ENCODE measurements around the gene LRRC8D.

LRRC8D gene

GRCh38 chr1:89962024-89962741 lies 141.4 kb downstream of the LRRC8D start:
- H3K4me3 ChIP-seq (replicated peaks; ENCODE audit: low read depth, low read length): no peak overlapping the region
- no peak for TF ChIP-seq CTCF (IDR thresholded peaks at IDR 0.05; ENCODE audit: insufficient read depth, low read length, poor library complexity, severe bottlenecking)
- H3K36me3 ChIP-seq (ENCODE audit: control insufficient read depth, insufficient read depth, low read length): no peaks in the 10 kb centered on the region
- no peaks in the 10 kb centered on the region for H3K27me3 ChIP-seq (replicated peaks; ENCODE audit: control insufficient read depth, insufficient read depth, low read length)
- DNase-seq (ENCODE audit: extremely low read depth, insufficient read length): no peak

- no peak overlapping the region for H3K4me3 ChIP-seq (replicated peaks; ENCODE audit: low read depth, low read length)
- TF ChIP-seq CTCF (IDR thresholded peaks at IDR 0.05; ENCODE audit: insufficient read depth, low read length, poor library complexity, severe bottlenecking): no peak
These were observed 141.9 kb downstream of the LRRC8D start for GRCh38 chr1:89962742-89963075.

GRCh38 chr1:89965193-89965768 lies 144.4 kb downstream of the LRRC8D start:
- Histone ChIP-seq H3K36me3 (ENCODE audit: control insufficient read depth, insufficient read depth, low read length) (no peaks in the 10 kb centered on the region), H3K4me3 (replicated peaks; ENCODE audit: low read depth, low read length) (no peak overlapping the region), H3K27me3 (replicated peaks; ENCODE audit: control insufficient read depth, insufficient read depth, low read length) (no peaks in the 10 kb centered on the region)
- no peak for DNase-seq (ENCODE audit: extremely low read depth, insufficient read length)
- TF ChIP-seq CTCF (IDR thresholded peaks at IDR 0.05; ENCODE audit: insufficient read depth, low read length, poor library complexity, severe bottlenecking): no peak

More at GRCh38 chr1:89962742-89963075, 141.9 kb downstream of the LRRC8D start:
- no peak for DNase-seq (ENCODE audit: extremely low read depth, insufficient read length)
- H3K36me3 ChIP-seq (ENCODE audit: control insufficient read depth, insufficient read depth, low read length): no peaks in the 10 kb centered on the region
- no peaks in the 10 kb centered on the region for H3K27me3 ChIP-seq (replicated peaks; ENCODE audit: control insufficient read depth, insufficient read depth, low read length)

- no peak for TF ChIP-seq CTCF (IDR thresholded peaks at IDR 0.05; ENCODE audit: insufficient read depth, low read length, poor library complexity, severe bottlenecking)
- Histone ChIP-seq H3K4me3 (replicated peaks; ENCODE audit: low read depth, low read length) (no peak overlapping the region), H3K36me3 (ENCODE audit: control insufficient read depth, insufficient read depth, low read length) (no peaks in the 10 kb centered on the region), H3K27me3 (replicated peaks; ENCODE audit: control insufficient read depth, insufficient read depth, low read length) (no peaks in the 10 kb centered on the region)
- no peak for DNase-seq (ENCODE audit: extremely low read depth, insufficient read length)
These were observed 145.8 kb downstream of the LRRC8D start for GRCh38 chr1:89966656-89967055.

- Histone ChIP-seq H3K36me3 (ENCODE audit: control insufficient read depth, insufficient read depth, low read length) (no peaks in the 10 kb centered on the region), H3K4me3 (replicated peaks; ENCODE audit: low read depth, low read length) (no peak overlapping the region), H3K27me3 (replicated peaks; ENCODE audit: control insufficient read depth, insufficient read depth, low read length) (no peaks in the 10 kb centered on the region)
- TF ChIP-seq CTCF (IDR thresholded peaks at IDR 0.05; ENCODE audit: insufficient read depth, low read length, poor library complexity, severe bottlenecking): no peak
- DNase-seq (ENCODE audit: extremely low read depth, insufficient read length): no peak
These were observed 150.8 kb downstream of the LRRC8D start for GRCh38 chr1:89971600-89971999.
